OCI-LY3 (cell line): ENCODE measurements around the gene TRPM1.

Source experiments
- CTCF ChIP-seq: fragments of 200-600, 300-600 bp; sonication (generic); IDR thresholded peaks from 2 replicates; pipeline ENCODE4 v1.5.1; 2014; ENCODE audit warnings: antibody characterized with exemption, low read length, low read depth
- EZH2phosphoT487 ChIP-seq: fragments of 200-600 bp; shearing (Covaris generic); IDR thresholded peaks from 2 replicates; pipeline ENCODE4 v1.6.1; 2018; ENCODE audit warnings: antibody characterized with exemption, mixed run types, low read depth

- TF ChIP-seq CTCF (no peak), EZH2phosphoT487 (no peak)
Measured at GRCh38 chr15:31088672-31089367, 12.7 kb downstream of the TRPM1 start.
